Hematopoietic multipotent progenitor cell treated with erythropoietin and hydrocortisone succinate and interleukin-3 and kit ligand, for 17 days (in vitro differentiated cells): ENCODE results near the gene CTXND1.

Experiments used
- DNase-seq: peaks from one replicate; pipeline ENCODE4 v3.0.0-alpha.2; 2015; ENCODE audit warnings: low spot score

The CTXND1 gene

GRCh38 chr15:80208758-80209734 is 43.0 kb downstream of the CTXND1 start:
- DNase-seq, result no peak

GRCh38 chr15:80207887-80208286 is 44.1 kb downstream of the CTXND1 start:
- no peak for DNase-seq

GRCh38 chr15:80204231-80204630 is 47.8 kb downstream of the CTXND1 start:
- DNase-seq, result no peak

- DNase-seq, result no peak
These were observed 48.6 kb downstream of the CTXND1 start for GRCh38 chr15:80203361-80203885.

- DNase-seq, result no peak
These were observed 49.2 kb downstream of the CTXND1 start for GRCh38 chr15:80202641-80203360.

- no peak for DNase-seq
These were observed 50.0 kb downstream of the CTXND1 start for GRCh38 chr15:80202016-80202315.

GRCh38 chr15:80201256-80202015 is 50.6 kb downstream of the CTXND1 start:
- no peak for DNase-seq

GRCh38 chr15:80199869-80200268 is 52.1 kb downstream of the CTXND1 start:
- no peak for DNase-seq

- no peak for DNase-seq
These were observed 52.6 kb downstream of the CTXND1 start for GRCh38 chr15:80199366-80199765.

GRCh38 chr15:80194914-80195313 is 57.1 kb downstream of the CTXND1 start:
- no peak for DNase-seq

- DNase-seq, result no peak
These were observed 57.8 kb downstream of the CTXND1 start for GRCh38 chr15:80194186-80194585.

- DNase-seq, result no peak
These were observed 60.0 kb downstream of the CTXND1 start for GRCh38 chr15:80191897-80192595.

GRCh38 chr15:80191198-80191597 is 60.8 kb downstream of the CTXND1 start:
- no peak for DNase-seq

- no peak for DNase-seq
These were observed 63.8 kb downstream of the CTXND1 start for GRCh38 chr15:80188251-80188650.

- no peak for DNase-seq
These were observed 65.4 kb downstream of the CTXND1 start for GRCh38 chr15:80186597-80186996.

GRCh38 chr15:80186066-80186465 is 65.9 kb downstream of the CTXND1 start:
- no peak for DNase-seq

- DNase-seq, result no peak
These were observed 66.9 kb downstream of the CTXND1 start for GRCh38 chr15:80185152-80185551.

GRCh38 chr15:80184554-80184953 is 67.5 kb downstream of the CTXND1 start:
- no peak for DNase-seq

- peak; percentile 18 for DNase-seq
These were observed 68.1 kb downstream of the CTXND1 start for GRCh38 chr15:80183886-80184285.

- no peak for DNase-seq
These were observed 68.7 kb downstream of the CTXND1 start for GRCh38 chr15:80183306-80183705.

- no peak for DNase-seq
These were observed 69.3 kb downstream of the CTXND1 start for GRCh38 chr15:80182611-80183261.
